Fibroblast of pulmonary artery (primary cell): ENCODE data around the gene SYNPO2L.
A peak's percentile ranks its signal among the peaks of the same experiment; 100 is the strongest.
"Not testable (repeated sequence)": the region's sequence is repeated elsewhere in the genome, so short reads cannot be mapped to it uniquely, and the experiment has no call there.

Experiments
- DNase-seq: peaks from one replicate; pipeline ENCODE4 v3.0.0-alpha.2; 2010; ENCODE audit warnings: low read depth
- H3K4me3 ChIP-seq: replicated peaks from 2 replicates; pipeline ENCODE4 v1.5.1; 2011; ENCODE audit warnings: low read depth, mild to moderate bottlenecking, control low read depth, low read length, moderate library complexity
- CTCF ChIP-seq: IDR thresholded peaks from 2 replicates; pipeline ENCODE4 v1.5.1; 2011; ENCODE audit warnings: mild to moderate bottlenecking, control low read depth, low read length, inconsistent platforms; ENCODE audit errors: missing control alignments

SYNPO2L gene

GRCh38 chr10:73627300-73627699 is 28.5 kb downstream of the SYNPO2L start:
- no peak for DNase-seq
- H3K4me3 ChIP-seq, result no peak overlapping the region
- no peak for TF ChIP-seq CTCF

GRCh38 chr10:73625884-73626752 is 29.7 kb downstream of the SYNPO2L start:
- peak; percentile 99 for DNase-seq
- TF ChIP-seq CTCF, result no peak
- H3K4me3 ChIP-seq, result peak overlapping the region; percentile 96

- DNase-seq, result peak; percentile 31
- TF ChIP-seq CTCF, result no peak
- H3K4me3 ChIP-seq, result peak overlapping the region; percentile 96
Observed at GRCh38 chr10:73625004-73625883, 30.6 kb downstream of the SYNPO2L start.

- no peak for DNase-seq
- TF ChIP-seq CTCF, result no peak
Observed at GRCh38 chr10:73623056-73623455, 32.8 kb downstream of the SYNPO2L start.

GRCh38 chr10:73620974-73621373 is 34.9 kb downstream of the SYNPO2L start:
- H3K4me3 ChIP-seq, DNase-seq: not testable (repeated sequence)

More at GRCh38 chr10:73623056-73623455, 32.8 kb downstream of the SYNPO2L start:
- H3K4me3 ChIP-seq, result no peak overlapping the region

- not testable (repeated sequence) for H3K4me3 ChIP-seq, DNase-seq
Observed at GRCh38 chr10:73617143-73617542, 38.7 kb downstream of the SYNPO2L start.

GRCh38 chr10:73614720-73615119 is 41.1 kb downstream of the SYNPO2L start:
- H3K4me3 ChIP-seq, result no peak overlapping the region
- DNase-seq, result no peak
- TF ChIP-seq CTCF, result no peak
